HG03565 (cell line): ENCODE results near the gene ARHGAP44.
A peak's percentile ranks its signal among the peaks of the same experiment; 100 is the strongest.
"Not testable (repeated sequence)": the region's sequence is repeated elsewhere in the genome, so short reads cannot be mapped to it uniquely, and the experiment has no call there.

Experiments used
- ATAC-seq: cut with Tn5 transposase; IDR thresholded peaks from one replicate; pipeline ENCODE4 v1.9.1; 2021; ENCODE audit warnings: mild to moderate bottlenecking, moderate library complexity; ENCODE audit not compliant: unreplicated experiment

ARHGAP44 gene

DNA sequence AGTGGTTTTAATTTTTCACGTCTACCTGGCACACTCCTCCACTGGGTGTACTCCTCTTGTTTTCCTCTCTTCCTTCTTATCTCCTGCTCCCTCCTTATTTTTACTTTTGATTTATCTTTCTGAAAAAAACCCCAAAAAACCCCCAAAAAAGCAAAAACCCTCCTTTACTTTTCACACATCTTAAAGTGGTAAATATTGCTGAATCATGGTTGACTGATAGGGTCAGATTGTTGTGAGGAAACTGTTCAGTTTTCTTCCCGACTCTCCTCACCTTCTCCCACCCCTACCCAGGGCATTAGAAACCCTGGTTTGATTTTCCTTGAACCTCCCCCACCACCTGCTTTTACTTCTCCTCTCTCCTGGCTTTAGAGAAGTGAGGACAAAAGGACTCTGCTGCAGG is 25.4 kb downstream of the ARHGAP44 start:
- no peak for ATAC-seq

DNA sequence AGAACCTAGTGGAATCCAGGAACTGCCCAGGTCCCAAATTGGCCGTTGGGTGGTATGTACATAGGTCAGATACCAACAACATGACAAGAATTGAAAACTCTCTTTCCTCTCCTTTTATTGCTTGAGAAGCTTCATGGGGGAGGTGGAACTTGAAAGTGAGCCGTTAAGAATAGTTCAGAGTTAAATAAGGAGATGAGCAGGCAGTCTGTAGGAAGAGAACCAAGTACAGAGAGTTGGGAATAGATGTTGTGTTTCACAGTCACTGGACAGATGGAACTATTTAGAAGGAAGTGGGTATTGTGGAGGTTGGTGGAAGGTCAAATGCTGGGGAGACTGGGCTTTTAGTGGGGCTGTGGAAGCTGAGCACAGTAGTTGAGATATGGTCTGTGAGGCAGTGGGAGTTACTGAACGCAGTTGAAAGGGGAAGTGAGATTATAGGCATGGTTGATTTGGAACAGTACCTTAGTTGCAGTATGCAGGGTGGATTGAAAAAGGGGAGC is 26.4 kb downstream of the ARHGAP44 start:
- peak; percentile 99 for ATAC-seq

DNA sequence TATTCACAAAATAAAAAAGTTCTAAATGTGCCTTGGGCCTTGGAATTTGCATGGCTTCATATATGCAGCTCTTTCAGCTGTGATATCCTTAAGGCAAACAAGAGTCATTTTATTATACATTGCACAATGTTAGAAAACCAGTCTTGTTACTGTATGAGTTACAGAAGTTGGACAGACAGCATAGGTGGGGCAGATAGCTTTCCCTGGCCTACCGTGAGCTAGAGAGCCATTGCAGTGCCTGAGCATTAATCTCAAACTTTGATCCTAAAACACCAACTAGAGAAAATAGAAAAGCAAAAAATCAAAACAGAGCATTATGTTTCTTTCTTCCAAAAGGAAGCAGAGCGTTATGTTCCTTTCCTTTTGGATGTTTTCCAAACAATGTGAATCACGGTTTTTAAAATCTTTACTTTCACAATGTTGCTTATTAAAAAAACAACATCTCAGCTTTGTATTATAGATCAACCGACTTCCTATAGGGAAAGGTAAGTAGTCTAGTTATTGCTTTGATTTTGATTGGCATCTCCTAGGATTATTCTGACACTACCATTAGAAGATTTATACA is 32.2 kb downstream of the ARHGAP44 start:
- no peak for ATAC-seq

DNA sequence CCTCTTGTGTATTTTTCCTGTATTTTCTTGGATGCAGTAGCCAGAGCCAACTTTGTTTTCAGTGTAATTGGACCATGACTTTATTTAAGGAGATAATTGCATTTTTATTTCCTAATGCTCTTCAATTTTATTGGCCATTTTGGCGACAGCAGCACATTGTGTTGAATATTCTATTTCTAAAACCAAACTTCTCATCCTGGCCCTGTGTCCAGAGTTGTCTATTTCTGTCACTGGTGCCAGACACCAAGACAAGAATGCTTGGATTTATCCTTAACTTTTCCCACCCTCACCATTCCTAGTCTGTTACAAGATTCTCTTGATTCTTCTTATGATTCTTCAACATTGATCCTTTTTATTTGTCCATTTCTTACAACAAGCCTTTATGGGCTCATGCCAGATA is 37.1 kb downstream of the ARHGAP44 start:
- ATAC-seq: no peak

DNA sequence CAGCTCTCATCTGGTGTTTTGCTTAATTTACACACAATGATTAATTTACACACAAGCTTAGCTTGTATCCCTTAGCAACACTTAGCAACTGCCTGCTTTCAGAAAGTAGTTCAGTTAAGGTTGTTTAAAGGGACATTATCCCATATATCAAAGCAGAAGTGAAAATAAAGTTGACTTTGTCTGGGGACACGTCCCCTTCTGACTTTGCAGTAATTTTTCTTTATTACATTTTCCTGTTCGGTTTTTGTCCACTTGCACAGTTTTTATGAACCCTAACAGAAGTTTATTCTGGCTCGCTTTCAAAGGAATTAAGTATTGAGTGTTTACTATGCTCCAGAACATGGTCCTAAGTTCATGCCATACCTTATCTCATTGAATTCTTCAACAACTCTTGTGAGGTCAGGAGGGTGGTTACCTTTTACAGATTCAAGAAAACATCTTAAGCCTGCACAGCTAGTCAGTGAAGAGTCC is 41.5 kb downstream of the ARHGAP44 start:
- ATAC-seq: no peak

DNA sequence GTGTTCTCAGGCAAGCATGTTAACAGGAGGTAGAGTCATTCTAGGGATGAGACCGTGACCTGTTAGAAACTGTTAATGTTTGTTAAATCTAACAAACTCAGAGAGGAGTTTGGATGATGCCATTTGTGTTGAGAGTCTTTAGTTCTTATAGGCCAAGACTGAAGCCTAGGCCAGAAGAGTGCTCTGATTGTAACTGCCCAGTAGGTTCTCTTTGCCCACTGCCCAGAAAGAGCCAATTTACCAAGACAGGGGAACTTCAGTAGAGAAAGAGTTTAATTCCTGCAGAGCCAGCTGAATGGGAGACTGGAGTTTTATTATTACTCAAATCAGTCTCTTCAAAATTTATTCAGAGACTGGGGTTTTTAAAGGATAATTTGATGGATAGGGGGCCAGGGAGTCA is 42.5 kb downstream of the ARHGAP44 start:
- ATAC-seq: no peak

DNA sequence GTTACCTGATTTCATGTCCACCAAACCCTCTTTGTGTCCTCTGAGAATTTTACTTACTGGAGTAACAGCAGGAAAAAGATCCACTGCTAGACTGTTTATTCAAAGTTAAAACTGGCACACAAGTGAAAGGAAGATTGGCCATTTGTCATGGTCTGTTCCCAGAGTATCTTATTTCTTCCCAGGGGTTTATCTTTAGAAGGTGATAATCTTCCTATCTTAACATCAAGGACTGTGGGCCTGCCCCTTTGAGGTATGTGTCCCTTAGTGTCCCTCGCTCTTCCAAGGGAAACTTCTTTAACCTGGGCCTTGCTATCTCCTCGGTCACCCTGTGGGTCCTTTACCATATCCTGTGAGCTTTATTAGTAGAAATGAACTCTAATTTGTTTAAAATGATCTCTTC is 49.7 kb downstream of the ARHGAP44 start:
- no peak for ATAC-seq

DNA sequence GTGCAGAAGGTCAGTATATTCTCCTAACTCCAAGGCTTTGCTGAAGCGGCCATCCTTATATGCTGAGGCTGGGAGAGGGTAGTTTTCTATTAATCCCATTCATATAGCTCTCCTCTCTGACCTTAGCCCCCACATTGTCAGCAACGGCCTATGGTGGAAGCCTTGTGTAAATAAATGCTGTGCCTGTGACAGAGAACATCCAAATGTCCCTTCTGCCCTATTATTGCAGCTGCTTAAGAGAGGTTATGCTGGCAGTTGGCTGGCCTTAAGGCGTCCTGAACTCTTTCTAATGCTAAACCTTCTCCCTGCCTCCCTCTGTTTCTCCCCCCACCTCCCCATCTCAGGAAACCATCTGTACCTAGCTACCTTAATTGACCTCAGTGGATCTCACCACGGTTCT is 53.6 kb downstream of the ARHGAP44 start:
- no peak for ATAC-seq

DNA sequence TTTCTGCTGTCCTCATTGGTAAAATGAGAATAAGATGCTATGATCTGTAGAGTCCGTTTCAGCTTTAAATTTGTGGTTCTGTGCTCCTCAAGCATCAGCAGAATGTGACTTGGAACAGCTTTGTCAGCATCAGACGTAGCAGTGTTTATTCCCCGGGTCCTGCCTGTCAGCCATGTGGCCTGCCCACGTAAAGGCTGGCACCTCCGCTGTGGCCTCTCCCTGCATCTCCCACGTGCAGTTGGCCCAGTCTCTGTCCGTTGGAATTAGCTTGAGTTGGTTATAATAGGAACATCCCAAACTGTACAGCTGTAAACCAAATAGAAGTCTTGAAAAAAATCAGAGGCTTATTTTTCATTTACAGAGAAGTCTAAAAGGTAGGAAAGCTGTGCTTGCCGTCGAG is 61.7 kb downstream of the ARHGAP44 start:
- no peak for ATAC-seq

DNA sequence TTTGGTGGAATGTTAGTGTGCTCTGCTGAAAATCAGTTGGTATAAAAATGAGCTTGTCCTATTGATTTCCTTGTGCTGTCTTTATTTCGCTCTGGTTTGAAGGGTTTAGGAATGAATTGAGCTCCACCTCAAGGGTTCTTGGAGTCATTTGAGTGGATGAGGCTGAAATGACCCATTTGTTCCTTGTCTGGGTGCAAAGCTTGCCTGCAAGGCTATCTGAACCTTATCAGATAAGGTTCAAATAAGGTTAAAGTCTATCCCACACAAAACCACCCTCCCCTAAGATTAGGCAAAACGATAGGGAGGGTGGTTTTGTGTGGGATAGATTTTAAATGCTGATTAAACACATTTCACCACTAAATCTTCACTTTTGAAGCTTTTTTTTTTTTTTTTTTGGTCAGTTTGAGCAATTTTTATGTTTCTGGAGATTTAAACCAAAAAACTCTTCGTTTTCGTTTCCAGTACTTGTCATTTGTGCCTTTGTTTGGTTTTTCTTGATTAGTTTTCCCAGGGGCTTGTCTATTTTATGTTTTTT is 62.7 kb downstream of the ARHGAP44 start:
- ATAC-seq: no peak

DNA sequence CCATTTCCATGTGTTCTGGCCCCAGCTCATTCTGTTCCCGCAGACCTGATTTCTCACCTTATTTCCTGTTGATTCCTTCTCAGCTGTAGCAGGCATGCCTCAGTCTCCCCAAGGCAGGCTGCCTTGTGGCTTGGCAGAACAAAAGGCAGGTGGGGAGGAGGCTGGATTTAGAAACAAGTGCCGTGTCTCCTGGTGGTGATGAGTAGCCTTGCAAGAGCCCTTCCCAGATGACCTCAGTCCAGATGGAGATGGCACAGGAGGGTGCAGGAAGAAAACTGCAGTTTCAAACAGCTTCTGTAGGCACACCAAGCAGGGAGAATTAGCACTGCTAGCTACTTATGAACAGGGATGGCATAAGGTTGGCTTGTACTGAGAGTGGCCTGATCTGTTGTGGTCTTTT is 64.6 kb downstream of the ARHGAP44 start:
- no peak for ATAC-seq

DNA sequence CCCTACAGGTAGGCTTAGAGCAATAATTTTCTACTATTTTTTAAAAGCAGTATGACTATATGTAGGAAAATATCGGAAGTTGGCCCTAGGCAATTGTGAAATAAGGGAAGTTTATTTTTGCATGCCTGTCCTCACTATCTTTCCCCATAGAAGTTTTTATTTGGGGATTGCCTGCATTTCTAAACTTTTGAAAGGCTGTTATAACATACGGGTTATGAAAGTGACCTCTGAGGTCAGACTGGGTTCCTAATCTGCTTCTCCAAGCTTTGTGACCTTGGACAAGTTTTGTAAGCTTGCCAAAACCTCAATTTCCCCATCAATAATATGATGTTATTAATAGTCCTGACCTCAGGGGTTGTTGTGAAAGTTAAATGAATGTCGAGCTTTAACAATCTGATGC is 67.1 kb downstream of the ARHGAP44 start:
- ATAC-seq: no peak

DNA sequence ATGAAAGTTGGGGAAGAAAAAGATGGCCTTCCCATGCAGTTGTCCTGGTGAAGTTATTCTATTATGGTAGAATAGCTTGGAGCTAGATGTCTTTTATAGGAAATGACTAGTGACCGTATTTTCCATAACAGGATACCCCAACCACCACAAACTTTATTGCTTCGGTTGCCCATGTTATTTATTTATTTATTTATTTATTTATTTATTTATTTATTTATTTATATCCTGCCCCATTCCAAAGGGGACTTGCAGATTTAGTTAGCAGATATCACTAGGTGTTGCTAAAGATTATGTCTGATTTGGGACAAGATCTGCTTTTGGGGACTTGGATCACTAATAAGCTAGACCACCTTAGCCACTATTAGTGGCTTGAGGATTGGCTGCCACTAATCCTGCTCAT is 68.3 kb downstream of the ARHGAP44 start:
- ATAC-seq: no peak

DNA sequence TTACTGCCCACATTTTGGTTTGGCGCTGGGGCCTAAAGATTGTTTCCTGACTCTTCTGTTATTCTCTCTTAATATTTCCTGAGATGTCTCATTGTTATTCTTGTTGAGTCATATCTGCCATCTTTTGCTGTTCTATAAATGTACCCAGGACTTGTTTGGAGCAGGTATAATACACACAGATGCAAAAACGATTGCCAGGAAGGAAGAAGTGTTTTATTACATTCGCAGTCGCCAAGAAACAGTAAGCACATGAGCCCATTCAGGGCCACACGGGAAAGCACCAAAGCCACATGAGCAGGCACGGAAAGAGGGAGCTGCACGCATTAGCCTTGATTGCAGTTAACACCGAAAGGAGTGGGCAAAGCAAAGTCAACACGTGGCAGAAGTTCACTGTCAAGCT is 70.2 kb downstream of the ARHGAP44 start:
- ATAC-seq: peak; percentile 84

DNA sequence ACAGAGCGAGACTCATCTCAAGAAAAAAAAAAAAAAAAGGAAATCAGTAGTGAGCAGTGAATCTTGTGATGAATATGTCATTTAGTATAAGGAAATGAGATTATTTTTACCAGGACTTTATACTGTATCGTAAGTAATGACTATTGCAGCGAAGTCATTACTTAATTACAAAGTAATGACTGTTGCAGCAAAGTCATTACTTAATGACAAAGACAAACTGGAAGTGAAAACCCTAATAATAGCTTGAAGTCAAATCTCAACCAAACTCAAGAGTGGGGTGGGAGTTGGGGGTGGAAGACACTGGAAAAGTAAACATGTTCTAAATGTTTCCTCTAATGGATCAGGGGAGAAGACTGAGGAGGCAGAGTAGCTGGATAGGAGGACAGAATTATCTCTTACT is 76.5 kb downstream of the ARHGAP44 start:
- ATAC-seq: no peak

DNA sequence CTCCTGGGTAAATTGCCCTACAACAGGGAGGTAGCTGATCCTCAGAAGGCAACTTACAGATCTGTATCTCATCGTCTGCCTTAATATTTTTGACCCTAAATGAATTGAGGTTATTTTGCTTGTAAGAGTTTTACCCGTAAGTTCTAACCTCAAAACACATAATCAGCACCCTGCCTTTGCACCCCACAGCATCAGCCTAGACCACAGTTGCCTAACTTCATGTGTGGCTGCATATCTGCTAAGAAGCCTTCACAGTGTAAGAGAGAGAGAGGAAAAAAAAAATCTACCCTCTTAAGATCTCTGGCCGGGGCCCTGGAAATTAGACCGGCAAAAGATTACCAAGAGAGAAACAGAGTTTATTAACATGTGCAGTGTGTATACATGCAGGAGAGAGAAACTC is 76.9 kb downstream of the ARHGAP44 start:
- ATAC-seq: peak; percentile 41

DNA sequence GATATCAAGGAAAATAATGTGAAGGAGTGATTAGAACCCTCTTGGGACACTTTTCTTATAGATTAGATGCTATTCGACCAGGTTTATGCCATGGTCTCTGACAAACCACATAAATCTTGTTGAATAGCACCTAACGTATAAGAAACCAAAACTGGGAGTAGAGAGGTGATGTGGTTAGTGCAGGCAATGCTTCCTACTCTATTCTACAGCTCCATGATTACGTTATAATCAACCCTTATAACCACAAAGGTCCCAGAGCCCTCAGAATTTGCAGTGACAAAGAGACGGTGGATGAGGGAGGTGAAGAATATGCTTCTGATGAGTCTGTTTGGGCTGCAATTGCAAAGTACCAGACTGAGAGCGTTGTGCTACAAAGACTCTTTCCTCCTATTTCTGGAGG is 78.4 kb downstream of the ARHGAP44 start:
- no peak for ATAC-seq

DNA sequence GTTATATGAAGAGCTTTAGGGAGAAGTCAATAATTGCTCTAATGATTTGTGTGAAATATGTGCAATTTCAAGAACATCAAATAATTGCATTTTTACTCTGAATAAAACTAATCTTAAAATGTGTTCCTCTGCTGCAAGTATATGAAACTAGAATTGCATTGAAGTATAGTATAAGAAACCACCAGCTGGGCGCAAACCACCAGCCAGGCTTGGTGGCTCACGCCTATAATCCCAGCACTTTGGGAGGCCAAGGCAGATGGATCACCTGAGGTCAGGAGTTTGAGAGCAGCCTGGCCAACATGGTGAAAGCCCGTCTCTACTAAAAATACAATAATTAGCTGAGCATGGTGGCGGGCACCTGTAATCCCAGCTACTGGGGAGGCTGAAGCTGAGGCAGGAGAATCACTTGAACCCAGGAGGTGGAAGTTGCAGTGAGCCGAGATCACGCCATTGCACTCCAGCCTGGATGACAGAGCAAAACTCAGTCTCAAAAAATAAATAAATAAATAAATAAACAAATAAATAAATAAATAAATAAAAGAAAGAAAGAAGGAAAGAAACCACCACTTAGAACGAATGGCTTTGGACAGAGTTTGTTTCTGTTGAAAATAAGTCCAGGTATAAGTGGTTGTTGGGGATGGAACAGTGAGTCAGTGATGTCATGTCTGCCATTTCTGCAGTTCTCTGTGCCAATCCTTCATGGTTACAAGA is 84.3 kb downstream of the ARHGAP44 start:
- not testable (repeated sequence) for ATAC-seq

DNA sequence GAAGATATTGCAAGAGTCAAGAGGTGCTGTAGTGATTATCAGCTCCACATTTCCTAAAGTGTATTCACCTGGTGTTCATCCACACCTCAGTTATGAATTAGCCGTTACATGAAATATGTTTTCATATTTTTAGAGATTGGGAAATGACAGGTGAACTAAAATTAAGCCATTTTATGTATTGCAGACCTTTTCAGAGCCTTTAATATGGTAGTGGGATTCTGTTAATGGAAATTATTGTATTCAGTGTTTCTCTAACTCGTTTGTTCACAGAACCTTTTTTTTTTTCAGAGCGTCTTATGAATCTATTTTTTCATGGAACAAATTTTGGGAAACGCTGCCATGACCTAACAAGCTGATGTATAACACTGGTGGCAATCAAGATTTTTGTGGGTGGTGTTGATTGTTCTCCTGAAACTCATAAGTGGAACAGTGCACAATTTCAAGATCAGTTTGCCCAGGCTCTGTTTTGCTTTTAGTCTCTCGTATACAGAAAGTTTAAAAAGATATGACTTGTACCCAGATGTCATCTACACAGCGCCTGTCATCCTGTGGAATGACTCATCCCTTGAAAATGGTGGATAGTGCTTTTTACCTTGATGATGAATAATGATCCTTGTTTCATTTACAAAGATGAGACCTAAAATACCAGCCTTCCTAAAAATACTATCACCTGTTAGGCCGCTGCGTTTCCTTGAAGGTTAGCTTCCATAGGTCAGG is 88.8 kb downstream of the ARHGAP44 start:
- peak; percentile 59 for ATAC-seq

DNA sequence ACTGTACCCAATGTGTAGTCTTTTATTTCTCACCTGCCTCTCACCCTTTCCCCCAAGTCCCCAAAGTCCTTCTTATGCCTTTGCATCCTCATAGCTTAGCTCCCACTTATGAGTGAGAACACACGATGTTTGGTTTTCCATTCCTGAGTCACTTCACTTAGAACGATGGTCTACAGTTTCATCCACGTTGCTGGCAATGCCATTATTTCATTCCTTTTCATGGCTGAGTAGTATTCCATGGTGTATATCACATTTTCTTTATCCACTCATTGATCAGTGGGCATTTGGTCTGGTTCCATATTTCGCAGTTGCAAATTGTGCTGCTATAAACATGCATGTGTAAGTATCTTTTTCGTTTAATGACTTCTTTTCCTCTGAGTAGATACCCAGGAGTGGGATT is 89.8 kb downstream of the ARHGAP44 start:
- not testable (repeated sequence) for ATAC-seq

DNA sequence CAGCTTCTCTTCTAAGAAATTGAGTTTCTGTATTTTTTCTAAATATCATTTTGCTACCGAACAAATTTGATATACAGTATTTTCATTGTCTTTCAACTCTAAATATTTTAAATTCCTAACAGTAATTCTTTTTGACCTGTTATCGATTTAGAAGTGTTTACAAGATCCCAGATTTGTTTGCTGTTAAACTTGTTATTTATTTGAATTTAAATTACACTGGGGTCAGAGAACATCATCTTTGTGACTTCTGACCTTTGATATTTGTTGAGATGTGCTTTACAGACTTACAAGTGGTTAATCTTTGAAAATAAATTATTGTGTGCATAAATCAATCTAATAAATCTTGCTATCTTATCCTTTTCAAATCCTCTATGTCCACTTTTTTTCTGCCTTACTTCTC is 94.2 kb downstream of the ARHGAP44 start:
- ATAC-seq: no peak

DNA sequence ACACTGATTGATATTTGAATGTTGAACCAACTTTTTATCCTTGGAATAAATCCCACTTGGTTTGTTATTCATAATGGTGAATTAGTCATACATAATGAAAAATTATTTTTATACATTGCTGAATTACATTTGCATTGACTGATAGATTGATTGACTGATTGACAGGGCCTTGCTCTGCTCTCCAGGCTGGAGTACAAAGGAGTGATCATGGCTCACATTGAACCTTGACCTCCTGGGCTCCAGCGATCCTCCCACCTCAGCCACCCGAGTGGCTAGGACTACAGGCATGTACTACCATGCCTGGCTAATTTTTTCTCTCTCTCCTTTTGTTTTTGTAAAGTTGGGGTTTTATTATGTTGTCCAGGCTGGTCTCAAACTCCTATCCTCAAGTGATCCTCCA is 97.8 kb downstream of the ARHGAP44 start:
- ATAC-seq: no peak
